Kidney epithelial cell (primary cell): ENCODE data around the gene SRSF3. TPM values are rescaled to one million over a fixed set of nuclear protein-coding genes. Genes with fewer than 3 reads are reported as not detected.

Experiments used
- DNase-seq: peaks from one replicate; pipeline ENCODE4 v3.0.0-alpha.2; 2010; ENCODE audit warnings: low read depth
- H3K27me3 ChIP-seq: 2 replicates; pipeline ENCODE4 v1.6.0; 2011; ENCODE audit warnings: low read length; ENCODE audit not compliant: control insufficient read depth, insufficient read depth
- H3K36me3 ChIP-seq: 2 replicates; pipeline ENCODE4 v1.5.1; 2011; ENCODE audit warnings: low read length; ENCODE audit not compliant: control insufficient read depth, insufficient read depth
- H3K4me3 ChIP-seq: 2 replicates; pipeline ENCODE4 v1.5.1; 2011; ENCODE audit warnings: low read depth, mild to moderate bottlenecking, control low read depth, low read length
- total RNA-seq: library from RNA; depleted of rRNA; stranded (reverse); fragments of >200 nt; gene quantifications from 2 replicates; pipeline ENCODE4 v1.2.3, GENCODE V29; 2015
- TF ChIP-seq, protein P1 (sequence below): IDR thresholded peaks from 2 replicates; pipeline ENCODE4 v1.5.1; 2011; ENCODE audit warnings: mild to moderate bottlenecking, moderate library complexity, low read length, control low read depth, inconsistent platforms; ENCODE audit not compliant: insufficient read depth, poor library complexity, severe bottlenecking

SRSF3 gene
- total RNA-seq, 1 donor from 2014 or later, result 177 TPM

GRCh38 chr6:36593569-36594028, 563 bp upstream of the SRSF3 start:
- TF ChIP-seq, protein P1, sequence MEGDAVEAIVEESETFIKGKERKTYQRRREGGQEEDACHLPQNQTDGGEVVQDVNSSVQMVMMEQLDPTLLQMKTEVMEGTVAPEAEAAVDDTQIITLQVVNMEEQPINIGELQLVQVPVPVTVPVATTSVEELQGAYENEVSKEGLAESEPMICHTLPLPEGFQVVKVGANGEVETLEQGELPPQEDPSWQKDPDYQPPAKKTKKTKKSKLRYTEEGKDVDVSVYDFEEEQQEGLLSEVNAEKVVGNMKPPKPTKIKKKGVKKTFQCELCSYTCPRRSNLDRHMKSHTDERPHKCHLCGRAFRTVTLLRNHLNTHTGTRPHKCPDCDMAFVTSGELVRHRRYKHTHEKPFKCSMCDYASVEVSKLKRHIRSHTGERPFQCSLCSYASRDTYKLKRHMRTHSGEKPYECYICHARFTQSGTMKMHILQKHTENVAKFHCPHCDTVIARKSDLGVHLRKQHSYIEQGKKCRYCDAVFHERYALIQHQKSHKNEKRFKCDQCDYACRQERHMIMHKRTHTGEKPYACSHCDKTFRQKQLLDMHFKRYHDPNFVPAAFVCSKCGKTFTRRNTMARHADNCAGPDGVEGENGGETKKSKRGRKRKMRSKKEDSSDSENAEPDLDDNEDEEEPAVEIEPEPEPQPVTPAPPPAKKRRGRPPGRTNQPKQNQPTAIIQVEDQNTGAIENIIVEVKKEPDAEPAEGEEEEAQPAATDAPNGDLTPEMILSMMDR, result no peak
- no peak for DNase-seq
- no peaks in the 10 kb centered on the region for H3K36me3 ChIP-seq

DNA sequence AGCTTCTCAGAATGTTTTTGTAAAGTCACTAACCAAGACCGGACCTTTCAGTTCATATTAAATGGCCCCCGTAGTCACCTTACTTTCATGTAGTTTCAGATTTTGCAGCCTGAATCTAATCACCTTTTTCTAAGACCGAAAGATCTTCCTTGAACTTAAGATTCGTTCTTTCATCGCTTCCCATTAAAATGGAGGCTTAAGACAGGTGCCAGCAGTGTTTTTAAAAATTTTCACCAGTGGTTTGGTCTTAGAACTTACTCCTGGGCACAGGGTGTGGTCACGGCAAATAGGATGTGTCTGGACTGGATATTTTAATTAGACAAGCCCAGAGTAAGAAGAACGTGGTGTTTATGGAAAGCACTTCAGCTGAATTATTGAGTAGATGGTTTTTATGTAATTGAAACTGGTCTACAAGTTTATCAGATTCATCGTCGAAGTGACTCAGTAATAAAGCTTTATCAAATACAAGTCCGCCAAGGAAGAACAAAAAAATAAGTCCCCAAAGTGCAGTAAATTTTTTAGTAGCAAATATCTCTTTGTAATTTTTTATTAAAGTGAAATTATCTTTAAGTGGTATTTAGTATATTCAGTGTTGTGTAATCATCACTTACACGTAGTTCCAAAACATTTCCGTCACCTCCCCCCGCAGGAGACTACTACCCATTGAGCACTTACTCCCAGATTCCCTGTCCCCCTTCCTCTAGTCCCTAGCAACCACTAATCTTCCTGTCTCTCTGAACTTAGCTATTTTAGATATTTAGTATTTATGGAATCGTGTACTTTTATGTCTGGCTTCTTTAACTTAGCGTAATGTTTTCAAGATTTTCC, 868 bp downstream of the SRSF3 start:
- Histone ChIP-seq H3K36me3 (no peaks in the 10 kb centered on the region), H3K27me3 (no peaks in the 10 kb centered on the region), H3K4me3 (peak overlapping the region; percentile 84)
- TF ChIP-seq, protein P1, result no peak
- DNase-seq, result no peak

More at GRCh38 chr6:36593569-36594028, 563 bp upstream of the SRSF3 start:
- peak overlapping the region; percentile 36 for H3K4me3 ChIP-seq
- H3K27me3 ChIP-seq, result no peaks in the 10 kb centered on the region

GRCh38 chr6:36596356-36596755, 2.2 kb downstream of the SRSF3 start:
- Histone ChIP-seq H3K27me3 (no peaks in the 10 kb centered on the region), H3K36me3 (peaks cover 1% of the 10 kb centered on the region), H3K4me3 (peak overlapping the region; percentile 84)
- TF ChIP-seq, protein P1, result no peak
- DNase-seq, result no peak

DNA sequence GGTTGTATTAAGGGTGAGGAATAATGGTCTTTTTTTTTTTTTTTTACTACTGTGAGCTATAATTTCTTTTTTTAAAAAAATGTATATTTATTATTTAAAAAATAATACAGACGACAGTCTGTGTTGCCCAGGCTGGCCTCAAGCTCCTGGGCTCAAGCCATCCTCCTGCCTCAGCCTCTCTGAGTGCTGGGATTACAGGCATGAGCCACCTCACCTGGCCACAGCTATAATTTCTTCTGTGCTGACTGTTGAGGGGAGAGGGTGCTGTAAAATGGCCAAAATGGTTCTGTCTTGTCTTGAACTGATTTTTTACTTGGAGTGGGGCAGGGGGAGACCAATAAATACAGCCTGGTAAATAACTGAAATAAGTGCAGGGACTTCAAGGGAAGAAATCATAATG, 3.6 kb downstream of the SRSF3 start:
- peaks cover 1% of the 10 kb centered on the region for H3K36me3 ChIP-seq
- TF ChIP-seq, protein P1, result no peak

GRCh38 chr6:36598326-36598725, 4.2 kb downstream of the SRSF3 start:
- Histone ChIP-seq H3K4me3 (peak overlapping the region; percentile 84), H3K36me3 (peaks cover 1% of the 10 kb centered on the region)

More for the DNA sequence above, 3.6 kb downstream of the SRSF3 start:
- peak overlapping the region; percentile 84 for H3K4me3 ChIP-seq
- no peaks in the 10 kb centered on the region for H3K27me3 ChIP-seq
- no peak for DNase-seq

More at GRCh38 chr6:36598326-36598725, 4.2 kb downstream of the SRSF3 start:
- TF ChIP-seq, protein P1, result no peak
- no peak for DNase-seq
- no peaks in the 10 kb centered on the region for H3K27me3 ChIP-seq
